NCI-H2171 (cell line): ENCODE results near the gene MTA2.
"Not testable (repeated sequence)": the region's sequence is repeated elsewhere in the genome, so short reads cannot be mapped to it uniquely, and the experiment has no call there.

Source experiments
- DNase-seq: peaks from one replicate; lab custom pipeline; 2025; lab: John Stamatoyannopoulos, UW

Gene MTA2

GRCh38 chr11:62566247-62566646 lies 35.4 kb downstream of the MTA2 start:
- DNase-seq = no peak

- no peak for DNase-seq
Observed at GRCh38 chr11:62565100-62565802, 36.4 kb downstream of the MTA2 start.

GRCh38 chr11:62561677-62562230 lies 39.9 kb downstream of the MTA2 start:
- not testable (repeated sequence) for DNase-seq

GRCh38 chr11:62560566-62561103 lies 41.0 kb downstream of the MTA2 start:
- no peak for DNase-seq

- not testable (repeated sequence) for DNase-seq
Observed at GRCh38 chr11:62559626-62560025, 42.0 kb downstream of the MTA2 start.

GRCh38 chr11:62559204-62559603 lies 42.5 kb downstream of the MTA2 start:
- DNase-seq = no peak

GRCh38 chr11:62558669-62559068 lies 43.0 kb downstream of the MTA2 start:
- no peak for DNase-seq

GRCh38 chr11:62556875-62557631 lies 44.6 kb downstream of the MTA2 start:
- no peak for DNase-seq

GRCh38 chr11:62556108-62556874 lies 45.4 kb downstream of the MTA2 start:
- DNase-seq = no peak

GRCh38 chr11:62555464-62556107 lies 46.1 kb downstream of the MTA2 start:
- DNase-seq = no peak

- peak; percentile 34 for DNase-seq
Observed at GRCh38 chr11:62554387-62555167, 47.1 kb downstream of the MTA2 start.

GRCh38 chr11:62553839-62554361 lies 47.8 kb downstream of the MTA2 start:
- no peak for DNase-seq

- DNase-seq = no peak
Observed at GRCh38 chr11:62553080-62553838, 48.4 kb downstream of the MTA2 start.

- peak; percentile 53 for DNase-seq
Observed at GRCh38 chr11:62552485-62553079, 49.1 kb downstream of the MTA2 start.

GRCh38 chr11:62550478-62550877 lies 51.2 kb downstream of the MTA2 start:
- not testable (repeated sequence) for DNase-seq

- DNase-seq = no peak
Observed at GRCh38 chr11:62548545-62549335, 52.9 kb downstream of the MTA2 start.

- no peak for DNase-seq
Observed at GRCh38 chr11:62547691-62548281, 53.9 kb downstream of the MTA2 start.
